GM18520 (cell line): ENCODE results near the gene RAD50.
"Not testable (repeated sequence)": the region's sequence is repeated elsewhere in the genome, so short reads cannot be mapped to it uniquely, and the experiment has no call there.

ENCODE experiments used
- ATAC-seq: cut with Tn5 transposase; IDR thresholded peaks from one replicate; pipeline ENCODE4 v1.9.1; 2021; ENCODE audit not compliant: unreplicated experiment

RAD50 gene

DNA sequence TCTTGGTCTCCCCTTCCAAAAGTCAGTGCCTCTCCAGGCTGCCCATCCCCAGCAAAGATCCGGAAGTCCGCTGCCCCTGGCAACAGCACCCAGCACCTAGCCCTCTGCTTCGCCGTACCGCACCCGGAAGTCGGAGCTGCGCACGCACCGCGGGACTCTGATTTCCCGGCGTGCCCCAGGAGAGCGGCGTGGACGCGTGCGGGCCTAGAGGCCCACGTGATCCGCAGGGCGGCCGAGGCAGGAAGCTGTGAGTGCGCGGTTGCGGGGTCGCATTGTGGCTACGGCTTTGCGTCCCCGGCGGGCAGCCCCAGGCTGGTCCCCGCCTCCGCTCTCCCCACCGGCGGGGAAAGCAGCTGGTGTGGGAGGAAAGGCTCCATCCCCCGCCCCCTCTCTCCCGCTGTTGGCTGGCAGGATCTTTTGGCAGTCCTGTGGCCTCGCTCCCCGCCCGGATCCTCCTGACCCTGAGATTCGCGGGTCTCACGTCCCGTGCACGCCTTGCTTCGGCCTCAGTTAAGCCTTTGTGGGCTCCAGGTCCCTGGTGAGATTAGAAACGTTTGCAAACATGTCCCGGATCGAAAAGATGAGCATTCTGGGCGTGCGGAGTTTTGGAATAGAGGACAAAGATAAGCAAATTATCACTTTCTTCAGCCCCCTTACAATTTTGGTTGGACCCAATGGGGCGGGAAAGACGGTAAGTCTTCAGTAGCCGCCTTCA is at the start of gene RAD50:
Gene RAD50, plus strand, starts transcription at position 215 of the 715 bp plus-strand sequence. Its CDS starts 348 bp downstream, at position 563.
- ATAC-seq, result peak; percentile 95

DNA sequence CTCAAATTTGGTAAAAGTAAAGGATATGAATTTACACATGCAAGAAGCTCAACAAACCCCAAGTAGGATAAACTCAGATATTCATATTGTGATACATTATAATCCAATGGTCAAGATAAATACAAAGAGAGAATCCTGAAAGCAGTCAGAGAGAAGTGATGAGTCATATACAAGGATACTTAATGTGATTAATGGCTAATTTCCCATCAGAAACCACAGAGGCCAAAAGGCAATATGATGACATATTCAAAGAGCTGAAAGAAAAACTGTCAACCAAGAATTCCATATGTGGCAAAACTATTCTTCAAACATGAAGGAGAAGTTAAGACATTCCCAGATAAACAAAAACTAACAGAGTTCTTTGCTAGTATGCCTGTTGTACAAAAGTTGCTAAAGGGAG is 46.7 kb upstream of the RAD50 start:
- ATAC-seq, result no peak

GRCh38 chr5:132513618-132514336 is 43.0 kb upstream of the RAD50 start:
- not testable (repeated sequence) for ATAC-seq

DNA sequence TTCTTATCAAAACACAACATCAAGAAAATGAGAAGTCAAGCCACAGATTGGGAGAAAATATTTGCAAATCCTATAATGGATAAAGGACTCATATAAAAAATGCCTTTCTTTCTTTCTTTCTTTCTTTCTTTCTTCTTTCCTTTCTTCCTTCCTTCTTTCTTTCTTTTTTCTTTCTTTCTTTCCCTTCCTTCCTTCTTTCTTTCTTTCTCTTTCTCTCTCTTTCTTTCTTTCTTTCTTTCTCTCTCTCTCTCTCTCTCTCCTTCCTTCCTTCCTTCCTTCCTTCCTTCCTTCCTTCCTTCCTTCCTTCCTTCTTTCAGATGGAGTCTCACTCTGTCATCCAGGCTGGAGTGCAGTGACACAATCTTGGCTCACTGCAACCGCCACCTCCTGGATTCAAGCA is 34.7 kb upstream of the RAD50 start:
- ATAC-seq, result not testable (repeated sequence)

DNA sequence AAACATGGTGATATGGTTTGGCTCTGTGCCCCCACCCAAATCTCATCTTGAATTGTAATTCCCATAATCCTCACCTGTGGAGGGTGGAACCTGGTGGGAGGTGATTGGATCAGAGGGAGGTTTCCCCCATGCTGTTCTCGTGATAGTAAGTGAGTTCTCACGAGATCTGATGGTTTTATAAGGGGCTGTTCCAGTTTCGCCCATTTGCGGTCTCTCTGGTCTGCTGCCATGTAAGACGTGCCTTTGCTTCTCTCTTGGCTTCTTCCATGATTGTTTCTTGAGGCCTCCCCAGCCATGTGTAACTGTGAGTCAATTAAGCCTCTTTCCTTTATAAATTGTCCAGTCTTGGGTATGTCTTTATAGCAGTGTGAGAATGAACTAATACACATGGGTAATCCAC is 31.9 kb upstream of the RAD50 start:
- ATAC-seq, result not testable (repeated sequence)

DNA sequence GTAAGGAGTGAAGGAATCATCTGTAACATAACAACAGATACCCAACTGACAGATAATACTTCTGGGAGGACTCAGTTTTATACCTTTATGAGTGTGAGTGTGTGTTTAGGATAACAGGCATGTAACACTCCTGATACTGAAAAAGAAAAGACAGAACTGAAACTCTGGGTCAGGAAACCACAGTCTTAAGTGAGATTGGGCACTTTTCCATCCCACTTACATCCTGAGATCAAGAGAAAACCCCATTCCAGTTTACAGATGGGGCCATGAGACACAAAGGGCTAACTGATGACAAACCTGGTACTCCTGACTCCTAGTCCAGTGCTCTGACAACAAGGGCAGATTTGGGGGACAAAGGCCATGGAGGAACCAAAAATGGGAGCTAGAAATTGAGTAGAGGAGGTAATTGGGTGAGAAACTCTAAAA is 31.5 kb upstream of the RAD50 start:
- peak; percentile 64 for ATAC-seq

DNA sequence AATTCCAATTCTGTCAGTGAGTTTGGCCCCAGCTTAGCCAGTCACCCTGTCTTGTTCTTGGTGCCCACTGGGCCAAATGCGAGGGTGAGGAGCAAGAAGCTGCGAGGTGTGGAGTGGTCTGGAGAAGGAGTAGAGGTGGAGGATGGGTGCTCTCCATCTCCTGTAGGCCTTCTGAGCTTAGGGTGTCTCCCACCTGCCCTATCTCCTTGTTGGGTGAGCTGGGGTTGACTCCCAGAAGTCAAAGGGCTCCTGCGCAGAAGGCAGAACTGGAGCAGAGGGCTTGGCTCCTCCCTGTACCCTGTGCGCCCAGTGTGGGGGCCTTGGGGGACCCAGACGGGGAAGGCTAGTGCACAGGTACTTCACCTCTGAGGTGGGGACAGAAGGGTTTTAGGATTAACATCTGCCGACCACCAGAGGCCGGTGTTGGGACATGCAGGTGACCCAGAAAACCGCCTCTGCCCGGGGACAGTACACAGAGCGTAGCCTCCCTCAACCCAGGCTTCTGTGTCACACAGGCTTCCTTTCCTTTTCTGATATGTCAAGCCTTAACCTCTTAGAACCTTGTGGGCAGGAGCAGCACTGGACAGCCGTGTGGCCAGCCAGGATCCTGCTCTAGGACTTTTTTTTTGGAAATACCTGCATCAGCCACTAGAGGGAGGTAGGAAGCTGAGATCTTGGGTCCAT is 30.3 kb upstream of the RAD50 start:
- ATAC-seq, result no peak

- no peak for ATAC-seq
Measured at GRCh38 chr5:132526974-132527564, 29.7 kb upstream of the RAD50 start.

DNA sequence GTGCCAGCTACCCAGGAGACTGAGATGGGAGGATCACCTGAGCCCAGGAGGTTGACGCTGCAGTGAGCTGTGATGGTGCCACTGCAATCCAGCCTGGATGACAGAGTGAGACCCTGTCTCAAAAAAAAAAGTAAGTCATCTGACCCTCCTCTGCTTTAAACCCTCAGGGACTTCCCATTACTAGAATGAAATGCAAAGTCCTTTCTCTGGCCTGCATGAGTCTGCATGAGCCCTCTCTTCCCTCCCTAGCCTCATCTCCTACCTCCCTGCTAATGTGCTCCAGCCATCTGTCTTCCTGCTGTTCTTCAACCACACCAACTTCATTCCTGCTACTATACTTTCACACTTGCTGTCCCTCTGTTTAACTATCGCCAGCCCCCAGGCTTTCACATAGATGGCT is 28.8 kb upstream of the RAD50 start:
- ATAC-seq, result no peak

DNA sequence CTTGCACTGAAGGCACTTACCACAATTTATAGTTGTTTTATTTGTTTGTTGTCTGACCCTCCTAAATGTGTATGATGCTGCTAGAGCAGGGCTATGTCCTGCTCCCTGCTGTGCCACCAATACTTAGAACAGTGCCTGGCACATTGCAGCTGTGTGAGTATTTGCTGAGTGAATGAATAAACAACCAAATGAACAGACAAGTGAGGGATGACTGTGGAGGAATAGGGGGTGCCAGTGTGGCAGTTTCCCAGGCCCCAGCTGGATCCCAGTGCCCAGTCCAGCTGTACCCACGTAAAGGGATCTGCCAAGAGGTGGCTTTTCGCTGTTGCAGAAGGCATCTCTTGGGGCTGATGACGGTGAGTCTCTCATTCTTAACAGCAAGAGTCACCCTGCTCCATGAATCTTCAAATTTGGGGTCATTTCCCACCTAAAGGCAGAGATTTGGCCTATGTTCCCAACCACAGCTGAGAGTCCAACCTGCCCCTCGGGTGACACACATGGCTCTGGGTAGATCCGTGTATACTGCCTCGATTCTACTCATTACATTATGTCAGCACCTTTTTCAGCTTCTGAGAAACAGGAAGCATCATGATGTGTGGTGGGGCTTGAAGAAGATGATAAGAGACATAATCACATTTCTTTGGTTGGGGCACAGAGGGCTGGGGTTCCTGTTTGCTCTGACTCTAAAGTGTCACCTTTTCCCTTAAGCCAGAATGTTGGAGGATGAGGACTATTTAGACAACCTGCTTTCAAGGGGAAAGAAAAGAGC is 27.7 kb upstream of the RAD50 start:
- ATAC-seq, result no peak

DNA sequence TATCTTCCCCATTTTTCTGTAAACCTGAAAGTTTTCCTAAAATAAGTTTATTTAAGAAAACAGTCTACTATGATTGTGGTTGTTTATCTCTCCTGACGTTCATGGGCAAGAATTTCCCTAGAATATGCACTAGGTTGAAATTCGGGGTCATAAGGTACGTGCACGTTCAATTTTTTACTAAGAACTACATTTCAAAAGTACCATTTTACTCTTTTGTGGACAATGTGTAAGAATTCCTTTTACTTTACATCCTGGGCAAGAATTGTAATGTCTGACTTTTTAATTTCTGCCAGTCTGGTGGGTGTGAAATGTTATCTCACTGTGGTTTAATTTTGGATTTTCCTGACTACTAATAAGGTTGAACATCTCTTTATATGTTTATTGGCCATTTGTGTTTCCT is 25.8 kb upstream of the RAD50 start:
- ATAC-seq, result no peak

DNA sequence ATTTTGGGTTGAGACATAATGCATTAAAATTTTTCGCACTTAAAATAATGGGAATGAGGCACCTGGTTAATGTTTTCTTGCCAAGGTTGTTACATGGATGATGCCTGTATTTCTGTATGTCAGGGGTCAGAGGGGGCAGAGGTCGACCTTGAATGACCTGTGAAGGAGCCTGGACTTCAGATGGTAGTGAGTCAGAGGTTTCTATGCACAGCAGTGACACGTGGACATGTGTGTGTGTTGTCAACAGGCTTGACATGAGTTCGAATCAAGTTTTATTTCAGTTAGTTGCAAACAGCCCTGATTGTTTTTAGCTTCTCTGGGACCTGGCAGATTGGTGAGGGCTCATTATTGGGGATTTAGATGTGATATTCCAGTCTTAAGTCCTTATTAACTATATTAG is 17.1 kb upstream of the RAD50 start:
- no peak for ATAC-seq

DNA sequence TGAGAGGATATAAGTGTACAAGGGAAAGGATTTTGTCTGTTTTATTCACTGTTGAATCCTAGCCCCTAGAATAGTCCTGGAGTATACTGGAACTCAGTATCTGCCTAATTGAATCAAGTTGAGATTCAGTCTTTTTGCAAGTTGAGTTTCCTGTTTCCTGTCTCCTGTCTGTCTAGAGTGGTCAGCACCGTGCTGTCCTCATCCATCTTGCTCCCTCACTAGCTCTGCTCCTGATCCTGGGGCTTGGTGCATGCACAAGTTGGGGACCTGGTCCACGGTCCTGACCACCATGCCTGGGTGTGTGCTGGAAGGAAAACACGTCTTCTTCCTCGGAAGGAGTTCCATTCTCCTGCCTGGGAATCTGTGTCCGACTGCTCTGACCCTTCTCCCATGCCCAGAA is 16.6 kb upstream of the RAD50 start:
- ATAC-seq, result no peak

DNA sequence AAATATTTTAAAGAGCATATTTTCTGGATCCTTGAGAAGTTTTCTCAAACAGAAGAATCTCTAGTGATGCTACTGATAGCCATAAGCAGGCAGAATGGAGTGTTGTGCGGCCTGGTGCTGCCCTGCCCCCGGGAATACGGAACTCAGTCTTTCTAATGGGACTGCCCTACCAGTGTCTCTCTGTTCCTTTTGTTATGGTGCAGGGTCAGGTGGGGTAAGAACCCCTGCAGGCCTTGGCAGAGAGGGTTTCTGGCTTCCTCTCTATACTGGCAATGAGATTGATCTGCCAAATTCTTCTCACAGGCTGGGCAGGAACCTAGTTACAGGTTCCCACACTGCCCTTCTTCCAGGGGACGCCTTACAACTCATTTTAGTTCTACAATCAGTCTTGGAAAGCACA is 16.0 kb upstream of the RAD50 start:
- no peak for ATAC-seq

DNA sequence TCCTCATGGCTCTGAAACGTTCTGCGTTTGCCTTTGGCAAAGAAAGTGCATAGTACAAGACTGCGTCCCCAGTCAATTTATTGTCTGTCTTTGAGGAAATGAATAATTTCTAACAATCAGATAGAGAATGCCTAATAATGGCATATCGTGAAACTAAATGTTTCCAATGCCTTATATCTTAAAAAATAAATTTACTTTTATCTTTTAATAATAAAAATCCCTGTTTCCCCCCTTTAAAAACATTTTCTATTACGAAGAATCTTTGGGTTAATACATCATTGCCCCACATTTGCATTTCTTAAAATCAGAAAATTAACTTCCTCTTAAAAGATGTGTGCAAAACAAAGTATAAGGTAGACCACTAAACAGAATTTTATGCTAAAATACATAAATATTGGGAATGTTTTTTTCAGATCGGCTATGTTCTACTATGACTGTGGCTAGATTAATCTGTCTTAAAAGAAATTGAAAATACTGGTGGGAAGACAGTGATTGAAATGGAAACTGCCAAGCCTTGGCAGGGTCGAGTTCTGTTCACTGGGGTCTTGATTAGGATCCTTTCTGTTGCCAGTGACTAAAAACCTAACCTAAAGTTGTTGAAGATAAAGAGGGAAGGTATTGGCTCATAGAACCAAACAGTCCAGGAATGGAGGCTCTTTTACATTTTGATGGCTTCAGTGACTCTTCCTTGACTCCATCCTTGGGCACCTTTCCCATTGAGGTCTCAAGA is 13.1 kb upstream of the RAD50 start, which contains the start of gene IL5:
Gene IL5, minus strand, starts transcription at position 51 of the 730 bp plus-strand sequence. Its CDS starts 44 bp downstream, at position 7.
- no peak for ATAC-seq

DNA sequence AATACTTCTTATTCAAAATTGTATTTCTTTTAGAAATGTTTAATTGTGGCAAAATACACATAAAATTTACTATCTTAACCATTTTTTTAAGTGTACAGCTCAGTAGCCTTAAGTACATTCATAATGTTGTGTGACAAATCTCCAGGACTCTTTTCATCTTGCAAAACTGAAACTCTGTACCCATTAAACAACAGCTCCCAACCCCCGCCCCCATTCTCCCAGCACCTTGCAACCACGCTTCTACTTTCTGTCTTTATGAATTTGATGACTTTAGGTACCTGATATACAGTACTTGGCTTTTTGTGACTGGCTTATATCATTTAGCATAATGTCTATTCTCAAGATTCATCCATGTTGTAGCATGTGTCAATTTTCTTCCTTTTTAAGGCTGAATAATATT is 10.7 kb upstream of the RAD50 start:
- ATAC-seq, result no peak

GRCh38 chr5:132547269-132547668 is 9.5 kb upstream of the RAD50 start:
- ATAC-seq, result no peak

DNA sequence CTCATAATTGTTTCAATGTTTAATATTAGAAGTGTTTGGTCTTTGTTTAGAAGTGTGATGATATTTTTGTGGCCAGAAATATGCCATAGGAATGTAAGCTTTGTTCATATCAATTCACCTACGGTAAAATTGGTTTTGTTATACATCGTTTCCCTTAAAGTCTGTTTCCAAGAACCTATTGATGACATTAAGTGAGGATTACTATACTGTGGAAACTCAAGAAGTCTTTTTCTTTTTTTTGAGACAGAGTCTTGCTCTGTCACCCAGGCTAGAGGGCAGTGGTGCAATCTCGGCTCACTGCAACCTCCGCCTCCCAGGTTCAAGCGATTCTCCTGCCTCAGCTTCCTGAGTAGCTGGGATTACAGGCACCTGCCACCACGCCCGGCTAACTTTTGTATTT is 7.9 kb upstream of the RAD50 start:
- not testable (repeated sequence) for ATAC-seq

DNA sequence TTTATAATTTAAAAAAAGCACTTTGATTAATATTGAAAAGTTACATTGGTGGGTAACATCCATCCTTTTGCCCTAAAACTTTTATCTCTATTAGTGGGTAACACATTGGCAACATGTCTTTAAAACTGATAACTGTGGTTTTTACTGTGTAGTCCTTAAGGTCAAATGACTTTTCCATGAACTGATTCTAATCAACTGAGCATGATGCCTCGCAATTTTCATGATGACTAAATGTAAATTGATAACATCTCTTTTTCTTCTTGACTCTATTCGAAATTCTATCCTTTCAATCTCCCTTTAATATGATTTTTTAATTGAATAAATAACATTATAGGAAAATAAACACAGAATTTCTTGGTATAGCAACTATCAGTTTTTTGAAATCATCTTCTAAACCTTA is 7.2 kb upstream of the RAD50 start:
- ATAC-seq, result no peak

- peak; percentile 3 for ATAC-seq
Measured at GRCh38 chr5:132556153-132556762, 519 bp upstream of the RAD50 start.
